Measurements from ENCODE around the gene SLC49A3. TPM values are rescaled to one million over a fixed set of nuclear protein-coding genes. Genes with fewer than 3 reads are reported as not detected.
A peak's percentile ranks its signal among the peaks of the same experiment; 100 is the strongest.

The SLC49A3 gene
- total and polyA plus RNA-seq, 2 of the 8 experiments (the other 6 are each of a cell fraction or from before 2014, with no cell fraction given): 5.0 to 8.8 TPM

- Histone ChIP-seq H3K9ac (replicated peaks in 1 of 4; ENCODE audit: extremely low read depth in 1 of 4, low read depth in 3 of 4, low read length in 3 of 4) (no peak overlapping the region), H2BK12ac (ENCODE audit: low read depth, low read length) (no peak overlapping the region), H2BK15ac (ENCODE audit: low read length) (no peak overlapping the region), H3K9me3 (ENCODE audit: insufficient read depth in 2 of 2, low read depth in 1 of 2, low read length in 1 of 2) (no peaks in the 10 kb centered on the region), H2BK120ac (replicated peaks; ENCODE audit: low read depth, low read length) (no peak overlapping the region), H3K4me2 (ENCODE audit: insufficient read depth in 1 of 2, low read depth in 2 of 2, low read length in 2 of 2) (no peak overlapping the region; a peak in 1 of 4 replicates), H3K18ac (ENCODE audit: extremely low read depth, low read length) (peak overlapping the region; percentile 62; the same call in 1 of the 2 replicates), H3K79me1 (ENCODE audit: low read depth, low read length) (no peaks in the 10 kb centered on the region), H3K36me3 (ENCODE audit: control insufficient read depth in 2 of 4, insufficient read depth in 4 of 4, low read length in 3 of 4) (no peaks in the 10 kb centered on the region), H3K4me1 (replicated peaks in 1 of 4; ENCODE audit: control insufficient read depth in 3 of 4, insufficient read depth in 4 of 4, low read length in 3 of 4) (peaks cover 0 to 5% (median 0%) of the 10 kb centered on the region in 4 experiments; a peak in 1 of 7 replicates), H2AK5ac (ENCODE audit: low read depth, low read length) (no peak overlapping the region), H4K20me1 (replicated peaks in 1 of 2; ENCODE audit: control insufficient read depth in 1 of 2, insufficient read depth in 2 of 2, low read length in 2 of 2) (no peaks in the 10 kb centered on the region), H3K23ac (ENCODE audit: insufficient read length) (no peak overlapping the region), H3K56ac (replicated peaks; ENCODE audit: insufficient read length, low read depth, low read length) (no peak overlapping the region), H2AFZ (ENCODE audit: low read length) (no peak overlapping the region), H4K5ac (ENCODE audit: insufficient read length, low read depth, low read length) (no peak overlapping the region), H4K91ac (replicated peaks; ENCODE audit: insufficient read length, low read length) (no peak overlapping the region), H3K14ac (ENCODE audit: insufficient read length) (no peak overlapping the region), H2BK5ac (ENCODE audit: low read depth, low read length) (peak overlapping the region; percentile 66; the same call in 1 of the 2 replicates), H3K27me3 (replicated peaks in 1 of 4; ENCODE audit: control insufficient read depth in 3 of 4, extremely low read depth in 1 of 4, insufficient read depth in 3 of 4, low read length in 3 of 4) (peaks cover 0 to 9% (median 0%) of the 10 kb centered on the region in 4 experiments; a peak in 1 of 7 replicates), H3K4ac (replicated peaks; ENCODE audit: insufficient read length, low read depth, low read length) (no peak overlapping the region), H3K4me3 (ENCODE audit: extremely low read depth in 1 of 4, insufficient read depth in 2 of 4, low read depth in 3 of 4, low read length in 4 of 4) (no peak overlapping the region), H4K8ac (ENCODE audit: extremely low read depth, insufficient read depth, low read length) (peak overlapping the region; percentile 45; the same call in 1 of the 2 replicates), H3K23me2 (ENCODE audit: low read depth, low read length) (no peaks in the 10 kb centered on the region), H2BK20ac (ENCODE audit: low read length) (no peak overlapping the region), H3K27ac (ENCODE audit: low read depth, low read length) (no peak overlapping the region), H3K79me2 (ENCODE audit: control insufficient read depth in 1 of 2, insufficient read depth in 2 of 2, low read length in 2 of 2) (no peaks in the 10 kb centered on the region)
- ChIA-PET POLR2A (ENCODE audit: partially characterized antibody) (interaction anchor here (0.7 to 1.6 kb wide), 5 partner anchors 10 to 175 kb away, joined by 3 to 4 read pairs (median 4); no protein-coding TSS in a partner anchor), CTCF (ENCODE audit: partially characterized antibody) (interaction anchor here (0.6 to 1.2 kb wide), 7 partner anchors 8 to 565 kb away, joined by 3 to 4 read pairs (median 3); no protein-coding TSS in a partner anchor)
- TF ChIP-seq CREB1 (IDR thresholded peaks at IDR 0.05): no peak
- no peak for TF ChIP-seq HDAC2 (IDR thresholded peaks at IDR 0.05; ENCODE audit: borderline replicate concordance in 1 of 2, low read depth in 2 of 2, low read length in 2 of 2)
- TF ChIP-seq RBBP5 (IDR thresholded peaks at IDR 0.05; ENCODE audit: borderline replicate concordance, low read depth, low read length): no peak
- no peak for TF ChIP-seq FOSL1 (IDR thresholded peaks at IDR 0.05; ENCODE audit: insufficient read depth, low read depth, low read length)
- TF ChIP-seq RNF2 (IDR thresholded peaks at IDR 0.05; ENCODE audit: borderline replicate concordance, low read depth, low read length, missing control alignments, poor library complexity, severe bottlenecking): no peak
- no peak for TF ChIP-seq BACH1 (IDR thresholded peaks at IDR 0.05; ENCODE audit: low read length)
- TF ChIP-seq CBX8 (IDR thresholded peaks at IDR 0.05; ENCODE audit: borderline replicate concordance, low read depth, low read length): no peak
- no peak for TF ChIP-seq TAF7 (optimal IDR thresholded peaks at IDR 0.05; ENCODE audit: borderline replicate concordance, low read depth, low read length)
- no peak for TF ChIP-seq BCL11A (IDR thresholded peaks at IDR 0.05; ENCODE audit: low read depth in 2 of 2, low read length in 2 of 2)
- no peak for FAIRE-seq
- no peak for DNase-seq (ENCODE audit: low read depth in 1 of 2, low spot score in 2 of 2)
- 90% methylated on average over 28 of the region's 28 CpGs; no CpG with 5 or more reads in 1 of the 2 experiments for WGBS, 2 experiments (ENCODE audit: extremely low coverage in 1 of 2, insufficient coverage in 1 of 2, insufficient read length in 1 of 2, insufficient replicate concordance in 2 of 2, low coverage in 1 of 2, low lambda C conversion rate in 2 of 2, missing lambda C conversion rate in 1 of 2)
Observed at GRCh38 chr4:648579-649292, 40.2 kb downstream of the SLC49A3 start.

Measured in H1 (cell line).